ENCODE data around the gene EFCAB5.
"Not testable (repeated sequence)": the region's sequence is repeated elsewhere in the genome, so short reads cannot be mapped to it uniquely, and the experiment has no call there.

Gene EFCAB5

DNA sequence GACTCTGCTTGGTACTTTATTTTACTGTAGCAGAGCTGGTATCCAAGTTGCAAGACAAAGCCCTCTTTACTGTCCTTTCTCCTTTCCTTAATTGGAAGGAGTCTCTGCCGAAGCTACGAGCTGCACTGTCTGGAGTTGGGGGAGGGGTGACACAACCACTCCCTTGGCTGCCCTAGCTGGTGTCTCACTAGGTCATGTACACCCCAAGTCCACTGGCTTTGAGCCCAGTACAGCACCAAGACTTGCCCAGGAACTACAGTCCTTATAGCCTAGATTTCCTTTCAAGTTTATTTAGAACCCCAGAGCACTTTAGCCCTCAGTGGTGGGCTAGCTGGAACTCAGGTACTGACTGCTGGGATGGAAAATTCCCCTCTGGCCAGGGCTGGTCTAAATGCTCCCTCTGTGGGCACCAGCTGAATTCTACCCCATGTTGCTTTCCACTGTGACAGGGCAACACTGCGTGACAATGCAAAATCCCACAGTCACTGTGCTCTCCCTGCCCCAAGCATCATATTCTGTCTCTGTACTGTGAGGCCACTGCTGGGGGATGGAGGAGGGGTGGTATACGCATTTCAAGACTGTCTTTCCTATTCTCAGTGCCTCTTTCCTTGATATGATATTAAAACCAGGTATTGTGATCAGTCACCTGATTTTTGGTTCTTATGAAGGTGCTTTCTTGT is 18.4 kb downstream of the EFCAB5 start:
- Mint-ChIP-seq H3K9me3 (peaks cover 11% of the 10 kb centered on the region), H3K27me3 (no peaks in the 10 kb centered on the region), H3K27ac (no peak overlapping the region), H3K36me3 (no peaks in the 10 kb centered on the region), H3K4me1 (no peaks in the 10 kb centered on the region), H3K4me3 (no peak overlapping the region)
- ATAC-seq: no peak

DNA sequence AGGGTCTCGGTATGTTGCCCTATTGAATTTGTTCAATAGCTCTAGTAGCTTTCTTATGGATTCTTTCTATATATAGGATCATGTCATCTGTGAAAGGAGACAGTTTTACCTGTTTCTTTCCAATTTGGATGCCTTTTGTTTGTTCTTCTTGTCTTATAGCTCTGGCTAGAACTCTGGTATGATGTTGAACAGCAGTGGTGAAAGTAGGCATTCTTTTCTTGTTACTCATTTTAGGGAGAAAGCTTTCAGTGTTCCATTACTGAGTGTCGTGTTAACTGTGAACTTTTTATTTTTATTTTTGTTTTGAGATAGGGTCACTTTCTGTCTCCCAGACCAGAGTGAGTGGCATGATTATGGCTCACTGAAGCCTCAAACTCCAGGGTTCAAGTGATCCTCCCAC is 21.2 kb downstream of the EFCAB5 start:
- no peak overlapping the region for H3K27ac Mint-ChIP-seq
- ATAC-seq: no peak

DNA sequence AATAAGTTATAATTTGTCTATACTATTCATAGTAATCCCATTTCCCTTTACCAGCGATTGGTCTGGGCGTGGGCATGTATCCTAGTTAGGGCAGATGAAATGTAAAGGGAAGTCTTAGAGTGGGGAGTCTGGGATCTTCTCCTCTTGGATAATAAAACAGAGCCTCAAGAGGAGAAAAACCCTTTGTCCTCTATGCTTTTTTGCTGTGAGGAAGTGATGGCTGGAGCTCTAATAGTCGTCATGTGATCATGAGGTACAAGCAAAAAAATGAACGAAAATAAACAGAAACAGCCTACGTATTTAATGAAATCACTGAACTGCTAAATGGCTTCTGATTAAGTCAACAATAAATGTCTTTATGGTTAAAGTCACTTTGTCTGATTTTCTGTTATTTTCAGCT is 26.8 kb downstream of the EFCAB5 start:
- no peak overlapping the region for H3K27ac Mint-ChIP-seq
- no peak for ATAC-seq
- peaks cover 3% of the 10 kb centered on the region for H3K9me3 Mint-ChIP-seq
- H3K27me3 Mint-ChIP-seq: no peaks in the 10 kb centered on the region
- no peaks in the 10 kb centered on the region for H3K4me1 Mint-ChIP-seq
- H3K36me3 Mint-ChIP-seq: no peaks in the 10 kb centered on the region
- no peak overlapping the region for H3K4me3 Mint-ChIP-seq

More for the DNA sequence above, 21.2 kb downstream of the EFCAB5 start:
- H3K36me3 Mint-ChIP-seq: no peaks in the 10 kb centered on the region
- H3K4me3 Mint-ChIP-seq: no peak overlapping the region
- H3K4me1 Mint-ChIP-seq: no peaks in the 10 kb centered on the region
- H3K27me3 Mint-ChIP-seq: no peaks in the 10 kb centered on the region
- H3K9me3 Mint-ChIP-seq: peaks cover 5% of the 10 kb centered on the region

DNA sequence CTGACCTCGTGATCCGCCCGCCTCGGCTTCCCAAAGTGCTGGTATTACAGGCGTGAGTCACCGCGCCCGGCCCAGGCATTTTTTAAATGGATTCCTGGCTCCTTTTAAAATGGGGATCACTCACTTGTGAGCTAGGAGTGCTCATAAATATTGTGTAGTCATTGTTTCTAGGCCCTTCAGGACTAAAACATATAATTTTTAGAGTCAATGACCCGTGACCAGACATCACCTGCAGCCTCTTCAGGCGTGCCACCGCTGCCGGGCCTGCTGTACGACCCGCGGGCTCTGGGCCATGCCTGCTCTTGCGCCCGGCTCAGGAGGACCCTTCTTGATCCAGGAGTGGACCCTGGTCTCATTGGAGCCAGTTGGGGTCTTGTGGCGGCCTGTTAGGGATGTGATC is 30.8 kb downstream of the EFCAB5 start:
- Mint-ChIP-seq H3K9me3 (no peaks in the 10 kb centered on the region), H3K4me3 (no peak overlapping the region), H3K27ac (no peak overlapping the region), H3K4me1 (no peaks in the 10 kb centered on the region), H3K36me3 (no peaks in the 10 kb centered on the region), H3K27me3 (no peaks in the 10 kb centered on the region)
- no peak for ATAC-seq

DNA sequence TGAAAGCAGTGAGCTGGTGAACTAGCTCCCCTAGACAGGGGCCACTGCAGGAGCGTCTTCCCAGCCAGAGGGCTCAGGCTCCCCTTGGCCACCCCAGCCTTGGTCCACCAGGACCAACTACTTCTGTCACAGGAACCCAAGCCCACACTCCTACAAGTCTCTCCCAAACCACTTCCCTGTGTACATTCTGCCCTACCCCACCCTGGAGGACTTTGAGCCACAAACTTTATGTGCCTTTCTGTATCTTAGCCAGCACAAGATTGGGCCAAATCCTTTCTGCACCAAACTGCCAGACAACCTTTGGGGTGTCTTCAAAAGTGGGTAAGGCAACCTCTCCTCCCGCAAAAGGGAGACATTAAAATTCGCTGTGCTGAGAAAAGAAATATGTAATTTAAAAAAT is 31.6 kb downstream of the EFCAB5 start:
- Mint-ChIP-seq H3K36me3 (no peaks in the 10 kb centered on the region), H3K27me3 (no peaks in the 10 kb centered on the region), H3K9me3 (no peaks in the 10 kb centered on the region), H3K4me3 (no peak overlapping the region), H3K27ac (no peak overlapping the region), H3K4me1 (no peaks in the 10 kb centered on the region)
- ATAC-seq: no peak

DNA sequence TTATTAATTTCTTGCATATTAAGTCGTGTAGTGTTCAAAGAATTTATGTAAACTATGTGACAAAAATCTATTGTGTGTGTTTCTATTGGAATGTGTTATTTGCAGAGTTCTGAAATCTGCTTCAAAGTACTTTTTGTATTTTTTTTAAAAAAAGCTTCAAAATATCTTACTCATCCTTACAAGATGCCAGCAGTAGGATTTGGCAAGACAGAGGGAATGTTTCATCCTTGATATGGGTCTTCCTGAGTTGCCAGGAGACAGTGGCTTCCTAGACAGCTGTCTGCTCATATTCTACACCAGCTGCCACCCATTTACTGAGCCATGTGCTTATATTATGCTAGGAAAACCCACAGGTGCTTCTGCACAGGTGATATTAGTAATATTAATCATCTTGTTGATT is 36.4 kb downstream of the EFCAB5 start:
- no peaks in the 10 kb centered on the region for H3K36me3 Mint-ChIP-seq
- no peak for ATAC-seq
- no peaks in the 10 kb centered on the region for H3K9me3 Mint-ChIP-seq
- no peak overlapping the region for H3K27ac Mint-ChIP-seq
- H3K4me1 Mint-ChIP-seq: no peaks in the 10 kb centered on the region
- H3K27me3 Mint-ChIP-seq: no peaks in the 10 kb centered on the region
- H3K4me3 Mint-ChIP-seq: no peak overlapping the region

DNA sequence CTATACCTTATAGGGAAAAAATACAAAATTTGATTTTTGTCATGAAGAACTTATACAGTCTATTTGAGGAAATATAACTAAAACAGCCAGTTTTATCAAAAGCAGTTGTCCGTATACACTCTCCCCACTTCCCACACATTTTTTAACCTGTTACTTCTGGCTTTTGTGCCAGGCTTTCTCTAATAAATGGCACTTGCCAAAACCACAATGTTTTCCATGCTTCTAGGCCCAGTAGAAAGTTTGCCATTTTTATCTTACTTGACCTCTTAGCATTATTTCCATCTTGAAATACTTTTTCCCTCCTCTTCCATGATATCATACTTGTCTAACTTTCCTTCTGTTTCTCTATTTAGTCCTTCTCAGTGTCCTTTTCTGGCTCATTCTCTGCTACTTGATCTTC is 38.8 kb downstream of the EFCAB5 start:
- Mint-ChIP-seq H3K27ac (no peak overlapping the region), H3K27me3 (no peaks in the 10 kb centered on the region), H3K4me1 (no peaks in the 10 kb centered on the region), H3K4me3 (no peak overlapping the region), H3K36me3 (no peaks in the 10 kb centered on the region), H3K9me3 (peaks cover 3% of the 10 kb centered on the region)
- ATAC-seq: no peak

DNA sequence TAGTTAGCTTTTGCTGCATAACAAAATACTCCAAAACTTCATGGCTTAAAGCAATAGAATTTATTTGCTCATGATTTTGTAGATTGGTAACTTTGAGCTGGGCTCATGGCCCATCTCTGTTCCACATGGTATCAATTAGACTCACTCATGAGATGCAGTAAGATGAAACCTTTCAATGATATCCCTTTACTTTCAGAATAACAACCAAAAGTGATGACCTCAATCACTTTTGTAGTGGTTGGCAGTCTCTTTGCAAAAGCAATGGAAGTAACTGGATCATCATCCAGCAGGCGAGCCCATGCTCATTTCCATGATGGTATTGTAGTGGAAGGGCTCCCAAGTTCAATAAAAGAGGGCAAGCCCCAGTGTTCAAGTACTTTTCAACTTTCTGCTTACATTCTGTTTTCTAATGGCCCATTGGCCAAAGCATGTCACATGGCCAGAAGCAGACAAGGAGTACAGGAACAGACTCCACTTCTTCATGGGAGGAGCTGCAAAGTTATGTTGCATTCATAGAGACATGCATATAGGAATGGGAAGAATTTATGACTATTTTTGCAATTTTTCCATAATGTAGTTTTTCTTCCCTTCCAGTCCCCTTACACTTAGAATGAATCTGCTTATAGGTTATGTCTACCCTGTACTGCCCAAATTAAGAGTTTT is 41.7 kb downstream of the EFCAB5 start:
- Mint-ChIP-seq H3K27ac (no peak overlapping the region), H3K4me3 (no peak overlapping the region), H3K36me3 (no peaks in the 10 kb centered on the region), H3K9me3 (peaks cover 3% of the 10 kb centered on the region), H3K27me3 (no peaks in the 10 kb centered on the region), H3K4me1 (no peaks in the 10 kb centered on the region)
- no peak for ATAC-seq

DNA sequence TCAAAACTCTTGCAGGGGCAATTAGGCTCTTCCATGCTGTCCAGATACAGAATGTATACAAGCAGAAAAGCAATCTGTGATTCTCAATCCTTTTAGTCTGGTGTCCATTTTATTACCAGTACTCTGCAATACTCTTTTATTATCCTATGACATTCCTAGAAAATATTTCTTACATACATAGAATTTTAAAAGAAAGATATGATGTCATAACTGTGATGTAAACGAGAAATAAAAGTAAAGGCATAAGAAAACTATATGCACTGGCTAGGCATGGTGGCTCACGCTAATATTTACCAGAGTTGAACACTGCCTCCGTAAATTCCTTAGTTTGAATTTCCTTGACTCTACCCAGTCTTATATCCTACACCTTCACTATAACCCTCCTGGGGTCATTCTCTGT is 55.0 kb downstream of the EFCAB5 start:
- ATAC-seq: no peak
- Mint-ChIP-seq H3K9me3 (peaks cover 5% of the 10 kb centered on the region), H3K27me3 (no peaks in the 10 kb centered on the region), H3K4me1 (peaks cover 8% of the 10 kb centered on the region), H3K36me3 (peaks cover 8% of the 10 kb centered on the region), H3K27ac (no peak overlapping the region), H3K4me3 (no peak overlapping the region)

DNA sequence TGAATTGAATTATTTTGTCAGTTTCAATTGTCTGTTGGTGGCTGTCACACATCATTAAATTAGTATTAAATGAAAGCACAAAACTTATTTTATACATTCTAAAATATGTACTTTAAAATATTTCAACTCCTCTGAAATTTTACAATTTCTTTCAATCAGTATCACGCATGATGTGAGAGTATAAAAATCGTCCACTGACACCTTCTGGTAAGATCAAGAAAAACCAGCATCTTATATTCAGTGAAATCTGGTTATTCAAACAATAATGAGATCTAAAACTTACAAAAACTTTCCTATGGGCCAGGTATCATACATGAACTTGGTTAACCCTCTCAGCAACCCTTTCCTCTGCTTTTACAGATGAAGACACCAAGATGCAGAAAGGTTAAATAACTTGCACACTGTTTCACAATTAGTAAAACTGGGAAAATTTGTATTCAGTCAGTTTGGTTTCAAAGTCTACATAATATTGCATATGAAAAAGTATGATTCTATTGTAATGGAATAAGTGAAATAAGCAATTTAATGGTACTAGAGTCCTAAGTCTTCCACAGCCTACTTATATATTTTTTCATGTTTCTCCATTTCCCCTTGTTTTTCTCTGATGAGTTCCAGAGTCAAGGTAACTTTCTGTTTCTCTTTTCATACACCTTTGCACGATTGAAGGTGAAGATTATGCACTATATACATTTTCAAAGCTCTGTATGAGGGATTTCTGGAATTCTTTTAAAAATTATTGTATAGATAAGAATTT is 58.7 kb downstream of the EFCAB5 start:
- Mint-ChIP-seq H3K9me3 (no peaks in the 10 kb centered on the region), H3K4me3 (no peak overlapping the region), H3K4me1 (peaks cover 8% of the 10 kb centered on the region), H3K36me3 (no peaks in the 10 kb centered on the region), H3K27ac (peak overlapping the region; percentile 20), H3K27me3 (no peaks in the 10 kb centered on the region)
- ATAC-seq: no peak

DNA sequence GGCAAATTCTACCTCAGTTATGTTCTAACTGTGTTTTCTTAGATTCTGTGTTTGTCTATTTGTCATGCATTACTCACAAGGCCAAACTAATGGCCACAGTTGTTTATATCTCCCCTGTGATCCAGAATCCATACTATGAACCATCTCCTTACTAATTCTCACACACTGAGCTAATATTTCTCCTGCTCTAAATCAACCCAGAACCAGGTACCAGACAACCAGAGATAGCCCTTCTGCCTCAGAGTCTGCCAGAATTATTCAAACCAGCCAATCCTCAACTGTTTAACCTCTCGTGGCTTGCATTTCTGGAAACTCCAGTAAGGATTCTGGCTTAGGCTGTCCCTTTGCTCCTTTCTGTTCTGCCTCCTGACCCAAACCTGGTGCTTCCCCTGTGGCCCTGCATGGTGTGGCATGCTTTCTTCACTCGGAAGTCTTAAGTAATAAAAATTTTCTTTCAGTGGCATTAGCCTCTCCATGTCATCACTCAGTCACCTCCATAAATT is 59.4 kb downstream of the EFCAB5 start:
- no peak for ATAC-seq
- H3K27ac Mint-ChIP-seq: peak overlapping the region; percentile 20
- H3K4me1 Mint-ChIP-seq: peaks cover 8% of the 10 kb centered on the region
- H3K9me3 Mint-ChIP-seq: no peaks in the 10 kb centered on the region
- H3K27me3 Mint-ChIP-seq: no peaks in the 10 kb centered on the region
- no peak overlapping the region for H3K4me3 Mint-ChIP-seq
- no peaks in the 10 kb centered on the region for H3K36me3 Mint-ChIP-seq

DNA sequence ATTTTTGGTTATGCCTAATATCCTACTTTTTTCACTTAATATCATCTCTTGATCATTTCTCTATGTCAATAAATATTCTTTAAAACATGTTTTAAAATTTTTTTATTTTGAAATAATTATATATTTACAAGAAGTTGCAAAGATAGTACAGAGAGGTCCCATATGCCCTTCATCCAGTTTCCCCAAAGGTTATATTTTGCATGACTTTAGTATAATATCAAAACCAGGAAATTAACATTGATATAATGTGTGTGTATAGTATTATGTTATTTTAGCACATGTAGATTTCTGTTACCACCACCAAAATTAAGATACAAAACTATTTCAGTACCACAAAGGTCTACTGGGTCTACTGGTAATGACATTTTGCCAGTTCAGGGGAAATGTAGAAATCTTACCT is 60.7 kb downstream of the EFCAB5 start:
- H3K27me3 Mint-ChIP-seq: no peaks in the 10 kb centered on the region
- H3K36me3 Mint-ChIP-seq: no peaks in the 10 kb centered on the region
- peaks cover 8% of the 10 kb centered on the region for H3K4me1 Mint-ChIP-seq
- H3K27ac Mint-ChIP-seq: no peak overlapping the region
- no peak for ATAC-seq
- no peaks in the 10 kb centered on the region for H3K9me3 Mint-ChIP-seq
- H3K4me3 Mint-ChIP-seq: no peak overlapping the region

DNA sequence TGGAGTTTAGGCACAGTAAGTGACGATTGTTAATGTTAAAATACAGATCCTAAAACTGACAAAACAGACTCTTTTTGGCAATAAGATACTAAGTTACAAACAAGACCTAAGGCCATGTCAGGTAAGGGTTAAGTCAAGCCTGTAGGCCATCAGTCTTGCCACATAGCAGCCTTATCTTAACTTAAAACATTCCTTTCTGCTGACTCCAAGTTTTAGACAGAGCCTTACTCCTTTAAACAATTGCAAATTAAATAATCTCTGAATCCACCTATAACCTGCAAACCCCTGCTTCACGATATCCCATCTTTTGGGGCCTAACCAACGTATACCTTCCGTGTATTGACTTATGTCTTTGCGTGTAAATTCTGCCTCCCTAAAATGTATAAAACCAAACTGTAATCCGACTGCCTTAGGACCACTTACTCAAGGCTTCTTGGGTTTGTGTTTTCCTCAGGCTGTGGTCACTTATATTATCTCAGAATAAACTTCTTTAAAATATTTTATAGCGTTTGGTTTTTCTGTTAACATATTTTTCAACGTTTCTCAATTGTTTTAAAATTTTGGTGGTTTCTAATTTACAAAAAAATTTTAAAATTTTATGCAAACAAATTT is 64.4 kb downstream of the EFCAB5 start:
- Mint-ChIP-seq H3K9me3 (no peaks in the 10 kb centered on the region), H3K4me3 (no peak overlapping the region), H3K27me3 (no peaks in the 10 kb centered on the region), H3K36me3 (no peaks in the 10 kb centered on the region), H3K27ac (no peak overlapping the region), H3K4me1 (peaks cover 4% of the 10 kb centered on the region)
- ATAC-seq: no peak

DNA sequence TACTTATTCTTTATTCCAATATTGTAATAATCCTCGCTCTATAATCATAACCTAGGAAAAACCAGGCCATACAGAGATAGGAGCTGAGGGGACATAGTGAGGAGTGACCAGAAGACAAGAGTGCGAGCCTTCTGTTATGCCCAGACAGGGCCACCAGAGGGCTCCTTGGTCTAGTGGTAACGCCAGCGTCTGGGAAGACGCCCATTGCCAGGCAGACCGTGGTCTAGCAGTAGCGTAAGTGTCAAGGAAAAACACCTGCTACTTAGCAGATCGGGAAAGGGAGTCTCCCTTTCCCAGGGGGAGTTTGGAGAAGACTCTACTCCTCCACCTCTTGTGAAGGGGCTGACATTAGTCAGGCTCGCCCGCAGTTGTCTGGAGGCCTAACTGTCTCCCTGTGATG is 70.5 kb downstream of the EFCAB5 start:
- not testable (repeated sequence) for H3K27me3 Mint-ChIP-seq, H3K4me1 Mint-ChIP-seq, H3K27ac Mint-ChIP-seq, H3K36me3 Mint-ChIP-seq, ATAC-seq, H3K4me3 Mint-ChIP-seq
- H3K9me3 Mint-ChIP-seq: peaks cover 11% of the 10 kb centered on the region

DNA sequence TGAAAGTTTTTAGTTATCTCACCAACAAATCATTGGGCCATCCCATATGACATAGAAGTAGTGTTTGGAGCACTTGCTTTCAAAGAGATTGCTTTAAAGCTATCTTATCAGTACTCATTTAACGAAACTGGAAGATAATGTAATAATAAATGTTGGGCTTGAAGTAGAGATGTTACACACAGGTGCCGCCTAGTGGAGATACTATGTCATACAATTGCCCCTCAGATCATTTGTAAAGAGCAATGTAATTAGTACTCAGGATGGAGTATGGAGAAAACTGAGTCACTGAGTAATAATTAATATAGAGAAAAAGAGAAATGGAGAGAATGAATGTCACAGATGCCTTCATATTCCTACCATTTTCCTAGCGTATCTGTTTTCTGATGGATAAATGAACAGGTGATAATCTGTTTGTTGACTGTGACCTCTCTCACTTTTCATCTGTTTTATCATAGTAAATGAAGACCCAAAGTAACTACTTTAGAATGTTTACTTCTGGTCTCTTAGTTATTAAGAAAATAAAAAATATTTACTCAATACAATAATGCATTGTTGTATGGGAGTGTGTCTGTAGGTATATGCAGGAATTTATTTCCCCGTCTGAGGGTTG is 80.4 kb downstream of the EFCAB5 start:
- no peak for ATAC-seq

More for the DNA sequence above, 80.4 kb downstream of the EFCAB5 start:
- Mint-ChIP-seq H3K4me3 (no peak overlapping the region), H3K4me1 (no peaks in the 10 kb centered on the region), H3K27me3 (no peaks in the 10 kb centered on the region), H3K27ac (no peak overlapping the region), H3K36me3 (no peaks in the 10 kb centered on the region), H3K9me3 (no peaks in the 10 kb centered on the region)

Measured in stimulated activated memory B cell treated with anti-CD40 and anti-IgM and Interleukin-4, amounts not matched to agents 10 μg/mL and 1 μg/mL and 100 μg/mL, for 72 hours (primary cell).